Smooth muscle cell (in vitro differentiated cells): ENCODE results near the gene MAML1. TPM values are rescaled to one million over a fixed set of nuclear protein-coding genes. Genes with fewer than 3 reads are reported as not detected.

ENCODE experiments used
- DNase-seq: peaks from one replicate; lab custom pipeline; 2025; ENCODE audit not compliant: unreplicated experiment; lab: John Stamatoyannopoulos, UW
- H2AFZ ChIP-seq: fragments of 200-600 bp; sonication (generic); 2 replicates; pipeline ENCODE4 v1.6.0; 2016; ENCODE audit warnings: antibody characterized with exemption, low read depth, mild to moderate bottlenecking
- H3F3A ChIP-seq: fragments of 200-600 bp; sonication (generic); 2 replicates; pipeline ENCODE4 v1.6.0; 2017; ENCODE audit warnings: antibody characterized with exemption, low read depth
- H3K27ac ChIP-seq: fragments of 200-600 bp; sonication (generic); 2 replicates; pipeline ENCODE4 v1.5.1; 2016; ENCODE audit warnings: low read depth, mild to moderate bottlenecking
- H3K27me3 ChIP-seq: fragments of 200-600 bp; sonication (generic); 2 replicates; pipeline ENCODE4 v1.6.1; 2016; ENCODE audit warnings: low read depth, mild to moderate bottlenecking
- H3K36me3 ChIP-seq: fragments of 200-600 bp; sonication (generic); 2 replicates; pipeline ENCODE4 v1.5.1; 2016; ENCODE audit warnings: low read depth
- H3K4me1 ChIP-seq: fragments of 200-600 bp; sonication (generic); 2 replicates; pipeline ENCODE4 v1.5.1; 2016; ENCODE audit warnings: low read depth
- H3K4me2 ChIP-seq: fragments of 200-600 bp; sonication (generic); 2 replicates; pipeline ENCODE4 v1.6.0; 2016; ENCODE audit warnings: mild to moderate bottlenecking
- H3K4me3 ChIP-seq: fragments of 200-600 bp; sonication (generic); 2 replicates; pipeline ENCODE4 v1.5.1; 2016; ENCODE audit warnings: mild to moderate bottlenecking
- H3K79me2 ChIP-seq: fragments of 200-600 bp; sonication (generic); 2 replicates; pipeline ENCODE4 v1.6.0; 2016; ENCODE audit warnings: low read depth, mild to moderate bottlenecking
- H3K9ac ChIP-seq: fragments of 200-600 bp; sonication (generic); 2 replicates; pipeline ENCODE4 v1.6.0; 2016; ENCODE audit warnings: low read depth
- H3K9me3 ChIP-seq: fragments of 200-600 bp; sonication (generic); replicated peaks from 2 replicates; pipeline ENCODE4 v1.5.1; 2016; ENCODE audit warnings: low read depth
- H4K20me1 ChIP-seq: fragments of 200-600 bp; sonication (generic); 2 replicates; pipeline ENCODE4 v1.6.0; 2016; ENCODE audit warnings: low read depth
- CTCF ChIP-seq: fragments of 200-600 bp; sonication (generic); IDR thresholded peaks from 2 replicates; pipeline ENCODE4 v1.5.1; 2017; ENCODE audit warnings: borderline replicate concordance, mild to moderate bottlenecking, antibody characterized with exemption; ENCODE audit not compliant: insufficient read depth, poor library complexity, severe bottlenecking
- WGBS: methylation state at CpG from one replicate; pipeline ENCODE4 v1.1.7; 2016; ENCODE audit warnings: low lambda C conversion rate; 5-methylcytosine and 5-hydroxymethylcytosine counted together
- polyA plus RNA-seq: library from polyadenylated mRNA; unstranded; fragments of >200 nt; fragmentation: Nextera tagmentation; extraction: Ambion mirVana; gene quantifications from 2 replicates; pipeline ENCODE4 v1.2.1, GENCODE V29; 2016
- total RNA-seq: library from RNA; depleted of rRNA; stranded (reverse); fragments of >200 nt; gene quantifications from 2 replicates; pipeline ENCODE4 v1.2.3, GENCODE V29; 2014

The MAML1 gene
- total and polyA plus RNA-seq, 2 experiments from 2014 or later, result 9.9 to 11.5 TPM

GRCh38 chr5:179763215-179763945 lies 30.8 kb downstream of the MAML1 start:
- peak overlapping the region; percentile 29 for H3K4me2 ChIP-seq
- no peak overlapping the region for H2AFZ ChIP-seq
- H3K27ac ChIP-seq, result peak overlapping the region; percentile 94
- H3F3A ChIP-seq, result peaks cover 26% of the 10 kb centered on the region
- H3K9me3 ChIP-seq, result no peaks in the 10 kb centered on the region
- peaks cover 56% of the 10 kb centered on the region for H3K79me2 ChIP-seq
- DNase-seq, result no peak
- no peaks in the 10 kb centered on the region for H3K27me3 ChIP-seq
- no peak overlapping the region for H3K4me3 ChIP-seq
- no peaks in the 10 kb centered on the region for H3K36me3 ChIP-seq
- H4K20me1 ChIP-seq, result peaks cover 98% of the 10 kb centered on the region
- 34% methylated on average over 10 of the region's 10 CpGs for WGBS
- TF ChIP-seq CTCF, result peak; percentile 81
- H3K4me1 ChIP-seq, result peaks cover 25% of the 10 kb centered on the region
- H3K9ac ChIP-seq, result no peak overlapping the region

GRCh38 chr5:179764056-179764455 lies 31.4 kb downstream of the MAML1 start:
- Histone ChIP-seq H3K4me3 (no peak overlapping the region), H3K9me3 (no peaks in the 10 kb centered on the region), H3K9ac (no peak overlapping the region), H3F3A (peaks cover 26% of the 10 kb centered on the region), H4K20me1 (peaks cover 98% of the 10 kb centered on the region), H3K27ac (peak overlapping the region; percentile 94), H2AFZ (no peak overlapping the region), H3K79me2 (peaks cover 55% of the 10 kb centered on the region), H3K4me1 (peaks cover 25% of the 10 kb centered on the region), H3K36me3 (no peaks in the 10 kb centered on the region), H3K4me2 (peak overlapping the region; percentile 29), H3K27me3 (no peaks in the 10 kb centered on the region)
- no peak for TF ChIP-seq CTCF
- 80% methylated on average over 8 of the region's 8 CpGs for WGBS
- no peak for DNase-seq

- DNase-seq, result no peak
- peak overlapping the region; percentile 94 for H3K27ac ChIP-seq
These were observed 32.8 kb downstream of the MAML1 start for GRCh38 chr5:179765400-179765799.

More at GRCh38 chr5:179765400-179765799, 32.8 kb downstream of the MAML1 start:
- H3F3A ChIP-seq, result peaks cover 26% of the 10 kb centered on the region
- H3K79me2 ChIP-seq, result peaks cover 55% of the 10 kb centered on the region
- WGBS, result 6% methylated on average over 13 of the region's 13 CpGs
- H3K4me2 ChIP-seq, result peak overlapping the region; percentile 80
- no peaks in the 10 kb centered on the region for H3K27me3 ChIP-seq
- peak overlapping the region; percentile 67 for H3K9ac ChIP-seq
- H3K4me1 ChIP-seq, result peaks cover 25% of the 10 kb centered on the region
- no peak overlapping the region for H2AFZ ChIP-seq
- H3K9me3 ChIP-seq, result no peaks in the 10 kb centered on the region
- peaks cover 2% of the 10 kb centered on the region for H3K36me3 ChIP-seq
- peaks cover 95% of the 10 kb centered on the region for H4K20me1 ChIP-seq
- TF ChIP-seq CTCF, result no peak
- H3K4me3 ChIP-seq, result no peak overlapping the region
